Peyer's patch (tissue), 4 donors: ENCODE results near the gene SLC23A2. TPM values are rescaled to one million over a fixed set of nuclear protein-coding genes. Genes with fewer than 3 reads are reported as not detected.
"Not testable (repeated sequence)": the region's sequence is repeated elsewhere in the genome, so short reads cannot be mapped to it uniquely, and the experiment has no call there.

Experiments used
- DNase-seq, 3 donors: peaks; one replicate each; pipeline ENCODE4 v3.0.0-alpha.2; 2017 to 2019
- H3K27ac ChIP-seq, 4 donors: fragments of 200-600 bp; sonication (generic); one replicate each; pipeline ENCODE4 v1.5.1; 2016 to 2019
- H3K27me3 ChIP-seq, 2 donors: fragments of 200-600 bp; sonication (generic); one replicate each; pipeline ENCODE4 v1.5.1; 2019
- H3K36me3 ChIP-seq, 3 donors: fragments of 200-600 bp; sonication (generic); one replicate each; pipeline ENCODE4 v1.5.1; 2016 to 2019
- H3K4me1 ChIP-seq, 4 donors: fragments of 200-600 bp; sonication (generic); one replicate each; pipeline ENCODE4 v1.5.1; 2016 to 2019
- H3K4me3 ChIP-seq, 4 donors: fragments of 200-600 bp; sonication (generic); 1 replicate in 3 of 4; 2 replicates in 1 of 4; pipeline ENCODE4 v1.5.1; 2016 to 2019; ENCODE audit warnings: mild to moderate bottlenecking in 1 of 4
- H3K9me3 ChIP-seq, 4 donors: fragments of 200-600 bp; sonication (generic); one replicate each; pipeline ENCODE4 v1.5.1; 2016 to 2019; ENCODE audit warnings: mild to moderate bottlenecking in 1 of 4
- POLR2A ChIP-seq, 2 donors: fragments of 450-650 bp; IDR thresholded peaks; one replicate each; pipeline ENCODE4 v1.5.1; 2017; ENCODE audit warnings: antibody characterized with exemption in 2 of 2, mild to moderate bottlenecking in 2 of 2, moderate library complexity in 2 of 2
- total RNA-seq, 4 donors: library from RNA; depleted of rRNA; stranded (reverse); fragments of >200 nt; gene quantifications; one replicate each; pipeline ENCODE4 v1.1.0, GENCODE V29; 2016
- TF ChIP-seq, protein P1 (sequence below), 6 experiments: fragments of 450-650 bp in 4 of 6; fragments of 200-600 bp in 2 of 6; sonication (generic) in 1 of 6; IDR thresholded peaks; one replicate each; pipeline ENCODE4 v1.5.1; 2017 to 2019; ENCODE audit warnings: antibody characterized with exemption in 6 of 6, mild to moderate bottlenecking in 3 of 6, moderate library complexity in 1 of 6

The SLC23A2 gene
- total RNA-seq, 4 donors from 2014 or later, result 4.2 to 18.2 (median 11.0) TPM

DNA sequence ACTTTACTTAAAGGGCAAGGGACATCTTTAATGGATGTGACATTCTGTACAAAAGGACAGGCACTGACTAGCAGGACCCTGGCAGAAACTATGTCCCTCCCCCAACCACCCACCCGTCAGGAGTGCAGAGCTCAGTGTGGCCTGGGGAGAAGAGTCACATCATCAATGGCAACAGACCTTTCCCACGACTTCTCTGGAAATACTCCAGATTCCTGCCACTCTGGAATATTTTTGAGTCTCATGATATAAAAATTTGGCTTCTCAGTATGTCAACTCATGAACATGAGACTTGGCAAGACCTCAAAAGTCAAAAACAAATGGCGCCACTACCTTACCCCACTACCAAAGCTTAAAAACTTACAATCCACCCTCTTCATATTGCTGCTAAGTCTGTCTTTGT is 118.3 kb downstream of the SLC23A2 start:
- Histone ChIP-seq H3K27ac (no peak overlapping the region), H3K4me1 (no peaks in the 10 kb centered on the region), H3K4me3 (no peak overlapping the region), H3K27me3 (no peaks in the 10 kb centered on the region), H3K36me3 (peaks cover 0 to 13% (median 0%) of the 10 kb centered on the region in 3 donors), H3K9me3 (no peaks in the 10 kb centered on the region)
- no peak for DNase-seq
- TF ChIP-seq POLR2A (IDR thresholded peaks at IDR 0.05), result no peak
- TF ChIP-seq, protein P1, sequence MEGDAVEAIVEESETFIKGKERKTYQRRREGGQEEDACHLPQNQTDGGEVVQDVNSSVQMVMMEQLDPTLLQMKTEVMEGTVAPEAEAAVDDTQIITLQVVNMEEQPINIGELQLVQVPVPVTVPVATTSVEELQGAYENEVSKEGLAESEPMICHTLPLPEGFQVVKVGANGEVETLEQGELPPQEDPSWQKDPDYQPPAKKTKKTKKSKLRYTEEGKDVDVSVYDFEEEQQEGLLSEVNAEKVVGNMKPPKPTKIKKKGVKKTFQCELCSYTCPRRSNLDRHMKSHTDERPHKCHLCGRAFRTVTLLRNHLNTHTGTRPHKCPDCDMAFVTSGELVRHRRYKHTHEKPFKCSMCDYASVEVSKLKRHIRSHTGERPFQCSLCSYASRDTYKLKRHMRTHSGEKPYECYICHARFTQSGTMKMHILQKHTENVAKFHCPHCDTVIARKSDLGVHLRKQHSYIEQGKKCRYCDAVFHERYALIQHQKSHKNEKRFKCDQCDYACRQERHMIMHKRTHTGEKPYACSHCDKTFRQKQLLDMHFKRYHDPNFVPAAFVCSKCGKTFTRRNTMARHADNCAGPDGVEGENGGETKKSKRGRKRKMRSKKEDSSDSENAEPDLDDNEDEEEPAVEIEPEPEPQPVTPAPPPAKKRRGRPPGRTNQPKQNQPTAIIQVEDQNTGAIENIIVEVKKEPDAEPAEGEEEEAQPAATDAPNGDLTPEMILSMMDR (IDR thresholded peaks at IDR 0.05), result no peak

DNA sequence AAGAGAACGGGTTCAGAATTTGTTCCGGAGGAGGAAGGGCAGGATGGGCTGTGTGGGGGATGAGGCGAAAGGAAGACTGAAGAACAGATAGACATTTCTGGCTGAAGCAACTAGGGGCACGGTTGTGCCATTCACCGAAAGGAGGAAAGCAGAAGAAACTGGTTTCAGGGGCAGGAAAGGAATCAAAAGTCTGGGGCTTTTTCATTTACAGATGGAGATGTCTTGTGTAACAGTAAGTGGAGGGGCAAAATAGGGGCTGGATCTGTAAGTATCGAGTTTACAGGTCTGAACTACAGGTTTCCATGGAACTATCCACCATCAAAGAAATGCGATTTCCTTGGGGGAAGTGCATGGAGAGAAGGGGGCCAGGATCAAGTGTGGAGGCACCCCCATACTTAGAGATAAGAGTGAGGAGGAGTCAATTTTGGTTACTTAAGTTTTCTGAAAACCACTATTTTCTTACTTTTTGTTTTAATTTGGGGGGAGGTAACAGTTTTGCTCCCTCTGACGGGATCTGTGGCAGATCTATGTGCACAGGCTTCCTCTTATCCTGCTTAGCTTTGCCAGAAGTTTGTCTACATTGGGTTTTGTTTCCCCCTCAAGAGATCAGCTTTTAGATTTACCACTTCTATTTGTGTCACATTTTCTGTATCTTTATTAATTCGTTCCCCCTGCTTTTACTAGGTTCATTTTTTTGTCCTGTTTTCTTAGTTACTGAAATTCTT is 120.1 kb downstream of the SLC23A2 start:
- Histone ChIP-seq H3K27ac (no peak overlapping the region), H3K36me3 (peaks cover 0 to 13% (median 0%) of the 10 kb centered on the region in 3 donors), H3K4me1 (no peaks in the 10 kb centered on the region), H3K27me3 (no peaks in the 10 kb centered on the region), H3K9me3 (no peaks in the 10 kb centered on the region), H3K4me3 (no peak overlapping the region)
- TF ChIP-seq, protein P1 (IDR thresholded peaks at IDR 0.05), result no peak
- TF ChIP-seq POLR2A (IDR thresholded peaks at IDR 0.05), result no peak
- DNase-seq, result no peak

DNA sequence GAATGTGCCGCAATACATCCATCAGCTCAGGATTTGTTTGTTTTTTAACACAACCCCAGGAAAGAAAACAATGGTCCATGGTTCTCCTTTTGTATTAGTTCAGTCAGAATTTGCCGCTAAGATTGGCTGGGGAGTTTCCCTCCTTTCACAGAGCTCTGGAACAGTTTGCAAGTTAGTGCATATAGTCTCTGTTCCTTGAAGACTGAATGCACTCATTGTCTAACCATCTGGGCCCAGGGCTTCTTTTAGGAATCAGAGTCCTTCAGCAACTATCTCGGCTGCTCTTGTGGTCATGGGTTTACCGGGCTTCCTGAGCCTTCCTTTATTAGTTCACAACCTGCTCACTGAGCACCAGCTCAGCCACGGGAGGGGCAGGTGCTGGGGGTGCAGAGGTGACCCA is 121.3 kb downstream of the SLC23A2 start:
- Histone ChIP-seq H3K4me3 (no peak overlapping the region), H3K9me3 (no peaks in the 10 kb centered on the region), H3K4me1 (no peaks in the 10 kb centered on the region), H3K27me3 (no peaks in the 10 kb centered on the region), H3K27ac (no peak overlapping the region), H3K36me3 (peaks cover 0 to 13% (median 0%) of the 10 kb centered on the region in 3 donors)
- TF ChIP-seq POLR2A (IDR thresholded peaks at IDR 0.05), result no peak
- TF ChIP-seq, protein P1 (IDR thresholded peaks at IDR 0.05), result no peak
- no peak for DNase-seq

DNA sequence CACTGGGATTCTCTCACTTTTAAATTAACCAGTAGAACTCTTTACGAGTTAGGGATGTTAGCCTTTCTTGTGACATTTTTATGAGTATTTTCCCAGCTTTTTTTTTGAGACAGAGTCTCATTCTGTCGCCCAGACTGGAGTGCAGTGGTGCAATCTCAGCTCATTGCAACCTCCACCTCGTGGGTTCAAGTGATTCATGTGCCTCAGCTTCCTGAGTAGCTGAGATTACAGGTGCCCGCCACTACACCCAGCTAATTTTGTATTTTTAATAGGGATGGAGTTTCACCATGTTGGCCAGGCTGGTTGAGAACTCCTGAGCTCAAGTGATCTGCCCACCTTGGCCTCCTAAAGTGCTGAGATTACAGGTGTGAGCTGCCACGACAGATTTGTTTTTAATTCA is 123.2 kb downstream of the SLC23A2 start:
- not testable (repeated sequence) for H3K4me3 ChIP-seq, H3K27me3 ChIP-seq, H3K9me3 ChIP-seq, H3K4me1 ChIP-seq, DNase-seq, H3K27ac ChIP-seq
- peaks cover 0 to 18% (median 0%) of the 10 kb centered on the region in 3 donors for H3K36me3 ChIP-seq

DNA sequence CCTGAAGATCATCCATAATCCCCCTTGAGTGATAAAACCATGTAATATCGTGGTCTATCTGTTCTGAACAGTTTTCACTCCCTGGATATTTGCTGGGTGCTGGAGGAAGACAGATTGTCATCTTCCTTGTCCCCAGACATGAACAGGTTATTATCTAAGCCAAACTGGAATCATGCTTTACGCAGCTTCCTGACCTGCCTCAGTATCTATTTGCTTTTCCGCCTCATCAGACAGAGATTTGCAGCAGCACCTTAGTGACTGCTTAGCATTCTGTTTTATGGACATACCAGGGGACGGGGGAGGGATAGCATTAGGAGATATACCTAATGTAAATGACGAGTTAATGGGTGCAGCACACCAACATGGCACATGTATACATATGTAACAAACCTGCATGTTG is 124.6 kb downstream of the SLC23A2 start:
- H3K9me3 ChIP-seq, result no peaks in the 10 kb centered on the region
- H3K36me3 ChIP-seq, result peaks cover 0 to 28% (median 0%) of the 10 kb centered on the region in 3 donors

DNA sequence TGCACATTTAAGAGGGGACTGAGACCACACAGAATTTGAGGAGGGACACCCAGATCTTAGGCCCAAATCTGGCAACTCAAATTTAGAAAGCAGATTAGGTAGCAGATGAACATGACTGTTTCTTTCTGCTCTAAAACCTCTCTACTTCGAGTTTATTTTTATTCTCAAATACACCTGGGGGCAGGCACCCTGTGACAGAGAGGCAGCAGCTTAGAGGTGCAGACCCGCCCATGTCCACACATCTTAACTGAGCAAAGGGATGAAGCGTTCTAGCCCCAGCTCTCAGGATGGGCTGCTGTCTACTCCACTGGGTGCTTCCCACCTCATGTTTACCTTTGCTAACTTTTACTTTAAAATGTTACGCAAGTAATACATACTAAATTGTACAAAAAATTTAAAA is 125.0 kb downstream of the SLC23A2 start:
- DNase-seq, result no peak
- H3K36me3 ChIP-seq, result peaks cover 0 to 30% (median 0%) of the 10 kb centered on the region in 3 donors
- no peaks in the 10 kb centered on the region for H3K9me3 ChIP-seq
- H3K27me3 ChIP-seq, result no peaks in the 10 kb centered on the region
- no peaks in the 10 kb centered on the region for H3K4me1 ChIP-seq
- TF ChIP-seq, protein P1 (IDR thresholded peaks at IDR 0.05), result no peak
- no peak for TF ChIP-seq POLR2A (IDR thresholded peaks at IDR 0.05)
- H3K27ac ChIP-seq, result no peak overlapping the region
- H3K4me3 ChIP-seq, result no peak overlapping the region

More for the DNA sequence above, 124.6 kb downstream of the SLC23A2 start:
- no peak overlapping the region for H3K4me3 ChIP-seq
- DNase-seq, result no peak
- no peak overlapping the region for H3K27ac ChIP-seq
- TF ChIP-seq, protein P1 (IDR thresholded peaks at IDR 0.05), result no peak
- TF ChIP-seq POLR2A (IDR thresholded peaks at IDR 0.05), result no peak
- H3K27me3 ChIP-seq, result no peaks in the 10 kb centered on the region
- no peaks in the 10 kb centered on the region for H3K4me1 ChIP-seq
